Mesendoderm (in vitro differentiated cells): ENCODE data around the gene SMIM23.

ENCODE experiments used
- DNase-seq: peaks from one replicate; pipeline ENCODE4 v3.0.0; 2013
- H2AK5ac ChIP-seq: 2 replicates; pipeline ENCODE4 v1.6.1; 2013; ENCODE audit warnings: low read length, inconsistent platforms
- H2BK120ac ChIP-seq: 2 replicates; pipeline ENCODE4 v1.6.1; 2013; ENCODE audit warnings: low read depth, mild to moderate bottlenecking, low read length, moderate library complexity, mixed read lengths
- H2BK15ac ChIP-seq: replicated peaks from 2 replicates; pipeline ENCODE4 v1.6.1; 2013; ENCODE audit warnings: low read depth, mild to moderate bottlenecking, moderate library complexity
- H2BK5ac ChIP-seq: 2 replicates; pipeline ENCODE4 v1.6.1; 2013; ENCODE audit warnings: low read length, inconsistent platforms
- H3K18ac ChIP-seq: 2 replicates; pipeline ENCODE4 v1.6.1; 2013; ENCODE audit warnings: mild to moderate bottlenecking, low read length, mixed read lengths
- H3K23ac ChIP-seq: one replicate; pipeline ENCODE4 v1.6.1; 2013; ENCODE audit warnings: low read length
- H3K27ac ChIP-seq: 2 replicates; pipeline ENCODE4 v1.5.1; 2013; ENCODE audit warnings: low read depth, mild to moderate bottlenecking, inconsistent platforms, low read length, moderate library complexity
- H3K27me3 ChIP-seq: 2 replicates; pipeline ENCODE4 v1.6.1; 2013; ENCODE audit warnings: low read length, control low read depth, mild to moderate bottlenecking, inconsistent platforms; ENCODE audit not compliant: insufficient read depth, poor library complexity
- H3K36me3 ChIP-seq: 2 replicates; pipeline ENCODE4 v1.6.1; 2013; ENCODE audit warnings: low read length, inconsistent platforms; ENCODE audit not compliant: control insufficient read depth, insufficient read depth
- H3K4ac ChIP-seq: one replicate; pipeline ENCODE4 v1.6.1; 2013; ENCODE audit warnings: low read depth, mild to moderate bottlenecking, low read length, moderate library complexity
- H3K4me1 ChIP-seq: 2 replicates; pipeline ENCODE4 v1.6.1; 2013; ENCODE audit warnings: low read depth, low read length, inconsistent platforms; ENCODE audit not compliant: control insufficient read depth
- H3K4me2 ChIP-seq: 2 replicates; pipeline ENCODE4 v1.6.1; 2013; ENCODE audit warnings: low read length
- H3K4me3 ChIP-seq: 2 replicates; pipeline ENCODE4 v1.5.1; 2013; ENCODE audit warnings: mild to moderate bottlenecking, low read length
- H3K56ac ChIP-seq: one replicate; pipeline ENCODE4 v1.6.1; 2013; ENCODE audit warnings: low read length
- H3K79me1 ChIP-seq: 2 replicates; pipeline ENCODE4 v1.6.1; 2013; ENCODE audit warnings: low read length, inconsistent platforms
- H3K79me2 ChIP-seq: 2 replicates; pipeline ENCODE4 v1.6.1; 2013; ENCODE audit warnings: mild to moderate bottlenecking, low read length; ENCODE audit not compliant: control insufficient read depth, insufficient read depth
- H3K9ac ChIP-seq: 2 replicates; pipeline ENCODE4 v1.6.1; 2013; ENCODE audit warnings: low read length, inconsistent platforms
- H4K5ac ChIP-seq: one replicate; pipeline ENCODE4 v1.6.1; 2013; ENCODE audit warnings: low read length
- H4K8ac ChIP-seq: one replicate; pipeline ENCODE4 v1.6.1; 2013; ENCODE audit warnings: low read depth, mild to moderate bottlenecking, control low read depth, low read length, moderate library complexity
- WGBS: extraction: QIAGEN DNeasy Blood & Tissue Kit; methylation state at CpG from one replicate; pipeline ENCODE4 v1.1.7; 2013; ENCODE audit warnings: low lambda C conversion rate, missing lambda C conversion rate; ENCODE audit not compliant: insufficient coverage; ENCODE audit errors: extremely low coverage; 5-methylcytosine and 5-hydroxymethylcytosine counted together

The SMIM23 gene

GRCh38 chr5:171821286-171821685 is 35.7 kb downstream of the SMIM23 start:
- Histone ChIP-seq H3K9ac (no peak overlapping the region), H3K27me3 (no peaks in the 10 kb centered on the region), H4K8ac (no peak overlapping the region), H2AK5ac (no peak overlapping the region), H3K27ac (no peak overlapping the region), H3K4ac (no peak overlapping the region), H3K4me2 (no peak overlapping the region), H4K5ac (no peak overlapping the region), H3K23ac (no peak overlapping the region), H2BK5ac (no peak overlapping the region), H2BK15ac (no peak overlapping the region), H3K4me3 (no peak overlapping the region), H3K79me1 (no peaks in the 10 kb centered on the region), H3K79me2 (no peaks in the 10 kb centered on the region), H2BK120ac (no peak overlapping the region), H3K18ac (no peak overlapping the region), H3K4me1 (no peaks in the 10 kb centered on the region), H3K36me3 (no peaks in the 10 kb centered on the region), H3K56ac (no peak overlapping the region)
- WGBS, result no CpG with 5 or more reads among the region's 4 CpGs
- no peak for DNase-seq

- no peak overlapping the region for H3K23ac ChIP-seq
- H2BK5ac ChIP-seq, result no peak overlapping the region
- H3K36me3 ChIP-seq, result no peaks in the 10 kb centered on the region
- no peaks in the 10 kb centered on the region for H3K27me3 ChIP-seq
- no peaks in the 10 kb centered on the region for H3K4me1 ChIP-seq
- H3K79me2 ChIP-seq, result no peaks in the 10 kb centered on the region
- H4K5ac ChIP-seq, result no peak overlapping the region
- H3K56ac ChIP-seq, result no peak overlapping the region
- DNase-seq, result no peak
- no peak overlapping the region for H3K4ac ChIP-seq
- H3K4me2 ChIP-seq, result no peak overlapping the region
- no peak overlapping the region for H3K9ac ChIP-seq
- WGBS, result no CpG with 5 or more reads among the region's 5 CpGs
- no peak overlapping the region for H3K4me3 ChIP-seq
- H2BK120ac ChIP-seq, result no peak overlapping the region
- H3K18ac ChIP-seq, result no peak overlapping the region
- no peak overlapping the region for H3K27ac ChIP-seq
- no peak overlapping the region for H4K8ac ChIP-seq
- no peak overlapping the region for H2BK15ac ChIP-seq
- H2AK5ac ChIP-seq, result no peak overlapping the region
- H3K79me1 ChIP-seq, result no peaks in the 10 kb centered on the region
Observed at GRCh38 chr5:171823269-171823668, 37.7 kb downstream of the SMIM23 start.

GRCh38 chr5:171825051-171825450 is 39.4 kb downstream of the SMIM23 start:
- Histone ChIP-seq H3K27ac (no peak overlapping the region), H2AK5ac (no peak overlapping the region), H4K5ac (no peak overlapping the region), H3K27me3 (no peaks in the 10 kb centered on the region), H3K4ac (no peak overlapping the region), H3K4me3 (no peak overlapping the region), H2BK120ac (no peak overlapping the region), H2BK15ac (no peak overlapping the region), H2BK5ac (no peak overlapping the region), H3K79me1 (no peaks in the 10 kb centered on the region), H3K18ac (no peak overlapping the region), H3K36me3 (no peaks in the 10 kb centered on the region), H3K4me2 (no peak overlapping the region), H3K9ac (no peak overlapping the region), H3K56ac (no peak overlapping the region), H4K8ac (no peak overlapping the region), H3K23ac (no peak overlapping the region), H3K79me2 (no peaks in the 10 kb centered on the region), H3K4me1 (no peaks in the 10 kb centered on the region)
- WGBS, result no CpG with 5 or more reads among the region's 3 CpGs
- no peak for DNase-seq

- Histone ChIP-seq H3K23ac (no peak overlapping the region), H2BK120ac (no peak overlapping the region), H3K27me3 (no peaks in the 10 kb centered on the region), H3K79me2 (no peaks in the 10 kb centered on the region), H3K79me1 (no peaks in the 10 kb centered on the region), H3K56ac (no peak overlapping the region), H4K5ac (no peak overlapping the region), H2BK15ac (no peak overlapping the region), H3K36me3 (no peaks in the 10 kb centered on the region), H3K4ac (no peak overlapping the region), H3K9ac (no peak overlapping the region), H4K8ac (no peak overlapping the region), H3K18ac (no peak overlapping the region), H2AK5ac (no peak overlapping the region), H3K4me1 (no peaks in the 10 kb centered on the region), H3K4me2 (no peak overlapping the region), H3K4me3 (no peak overlapping the region), H2BK5ac (no peak overlapping the region), H3K27ac (no peak overlapping the region)
- no peak for DNase-seq
- no CpG with 5 or more reads among the region's 5 CpGs for WGBS
Observed at GRCh38 chr5:171826132-171826531, 40.5 kb downstream of the SMIM23 start.

- H3K4me3 ChIP-seq, result no peak overlapping the region
- no peak overlapping the region for H3K9ac ChIP-seq
- H3K79me1 ChIP-seq, result no peaks in the 10 kb centered on the region
- no peak overlapping the region for H3K27ac ChIP-seq
- H4K8ac ChIP-seq, result no peak overlapping the region
- H2BK120ac ChIP-seq, result no peak overlapping the region
- no peaks in the 10 kb centered on the region for H3K36me3 ChIP-seq
- no peak overlapping the region for H3K4ac ChIP-seq
- no peaks in the 10 kb centered on the region for H3K27me3 ChIP-seq
- H3K18ac ChIP-seq, result no peak overlapping the region
- DNase-seq, result no peak
- H4K5ac ChIP-seq, result no peak overlapping the region
- no peaks in the 10 kb centered on the region for H3K79me2 ChIP-seq
- H2BK5ac ChIP-seq, result no peak overlapping the region
- no peak overlapping the region for H2BK15ac ChIP-seq
- 100% methylated on average over 3 of the region's 9 CpGs for WGBS
- H2AK5ac ChIP-seq, result no peak overlapping the region
- H3K4me2 ChIP-seq, result no peak overlapping the region
- H3K4me1 ChIP-seq, result no peaks in the 10 kb centered on the region
- H3K56ac ChIP-seq, result no peak overlapping the region
- no peak overlapping the region for H3K23ac ChIP-seq
Observed at GRCh38 chr5:171827162-171827561, 41.5 kb downstream of the SMIM23 start.

GRCh38 chr5:171830686-171831085 is 45.1 kb downstream of the SMIM23 start:
- no peak overlapping the region for H3K27ac ChIP-seq
- H3K27me3 ChIP-seq, result no peaks in the 10 kb centered on the region
- H3K4me3 ChIP-seq, result no peak overlapping the region
- no peaks in the 10 kb centered on the region for H3K79me2 ChIP-seq
- no peak overlapping the region for H3K4me2 ChIP-seq
- no peak overlapping the region for H2BK120ac ChIP-seq
- H4K5ac ChIP-seq, result no peak overlapping the region
- H3K4me1 ChIP-seq, result no peaks in the 10 kb centered on the region
- no peak overlapping the region for H2AK5ac ChIP-seq
- H3K23ac ChIP-seq, result no peak overlapping the region
- no peak overlapping the region for H2BK15ac ChIP-seq
- no peak overlapping the region for H4K8ac ChIP-seq
- H3K56ac ChIP-seq, result no peak overlapping the region
- H3K9ac ChIP-seq, result no peak overlapping the region
- no peak for DNase-seq
- no CpG with 5 or more reads among the region's 1 CpG for WGBS
- no peaks in the 10 kb centered on the region for H3K36me3 ChIP-seq
- H3K79me1 ChIP-seq, result no peaks in the 10 kb centered on the region
- H3K18ac ChIP-seq, result no peak overlapping the region
- H2BK5ac ChIP-seq, result no peak overlapping the region
- H3K4ac ChIP-seq, result no peak overlapping the region
